Right lobe of liver (tissue), 4 donors: ENCODE data around the gene TBCK.

Source experiments
- POLR2A ChIP-seq: fragments of 450-650 bp; IDR thresholded peaks from one replicate; pipeline ENCODE4 v1.6.1; 2017; ENCODE audit warnings: antibody characterized with exemption, mild to moderate bottlenecking
- TF ChIP-seq, protein P1 (sequence below), 4 donors: fragments of 200-600 bp in 3 of 4; fragments of 450-650 bp in 1 of 4; IDR thresholded peaks; one replicate each; pipeline versions ENCODE4 v1.5.1 to v1.8.0; 2016 to 2022; ENCODE audit warnings: antibody characterized with exemption in 4 of 4, mild to moderate bottlenecking in 2 of 4
- donor health status: DM: no; HTN: no; CAD: no.
- donor health status: DM: no; HTN: no; CAD: no.
- donor health status: DM: no; HTN: yes; CAD: no.

DNA sequence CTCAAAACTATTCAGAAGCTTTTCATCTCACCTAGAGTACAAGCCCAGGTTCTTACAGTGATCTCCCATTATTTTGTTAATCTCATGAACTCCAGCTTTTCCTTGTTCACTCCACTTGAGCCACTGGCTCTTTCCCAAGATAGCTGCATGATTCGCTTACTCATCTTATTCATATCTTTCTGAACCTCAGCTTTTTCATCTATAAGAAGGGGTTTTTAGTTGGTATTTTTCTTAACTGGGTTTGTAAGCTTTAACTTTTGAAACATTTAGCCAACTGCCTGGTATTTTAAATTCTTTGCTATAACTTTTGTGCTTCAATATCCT lies 28.6 kb upstream of the TBCK start:
- TF ChIP-seq, protein P1, sequence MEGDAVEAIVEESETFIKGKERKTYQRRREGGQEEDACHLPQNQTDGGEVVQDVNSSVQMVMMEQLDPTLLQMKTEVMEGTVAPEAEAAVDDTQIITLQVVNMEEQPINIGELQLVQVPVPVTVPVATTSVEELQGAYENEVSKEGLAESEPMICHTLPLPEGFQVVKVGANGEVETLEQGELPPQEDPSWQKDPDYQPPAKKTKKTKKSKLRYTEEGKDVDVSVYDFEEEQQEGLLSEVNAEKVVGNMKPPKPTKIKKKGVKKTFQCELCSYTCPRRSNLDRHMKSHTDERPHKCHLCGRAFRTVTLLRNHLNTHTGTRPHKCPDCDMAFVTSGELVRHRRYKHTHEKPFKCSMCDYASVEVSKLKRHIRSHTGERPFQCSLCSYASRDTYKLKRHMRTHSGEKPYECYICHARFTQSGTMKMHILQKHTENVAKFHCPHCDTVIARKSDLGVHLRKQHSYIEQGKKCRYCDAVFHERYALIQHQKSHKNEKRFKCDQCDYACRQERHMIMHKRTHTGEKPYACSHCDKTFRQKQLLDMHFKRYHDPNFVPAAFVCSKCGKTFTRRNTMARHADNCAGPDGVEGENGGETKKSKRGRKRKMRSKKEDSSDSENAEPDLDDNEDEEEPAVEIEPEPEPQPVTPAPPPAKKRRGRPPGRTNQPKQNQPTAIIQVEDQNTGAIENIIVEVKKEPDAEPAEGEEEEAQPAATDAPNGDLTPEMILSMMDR (IDR thresholded peaks at IDR 0.05): no peak
- no peak for TF ChIP-seq POLR2A
